ENCODE measurements around the gene TNFAIP8L3. TPM values are rescaled to one million over a fixed set of nuclear protein-coding genes. Genes with fewer than 3 reads are reported as not detected.
"Not testable (repeated sequence)": the region's sequence is repeated elsewhere in the genome, so short reads cannot be mapped to it uniquely, and the experiment has no call there.

Gene TNFAIP8L3
- total RNA-seq, 1 donor from 2014 or later, result not detected

DNA sequence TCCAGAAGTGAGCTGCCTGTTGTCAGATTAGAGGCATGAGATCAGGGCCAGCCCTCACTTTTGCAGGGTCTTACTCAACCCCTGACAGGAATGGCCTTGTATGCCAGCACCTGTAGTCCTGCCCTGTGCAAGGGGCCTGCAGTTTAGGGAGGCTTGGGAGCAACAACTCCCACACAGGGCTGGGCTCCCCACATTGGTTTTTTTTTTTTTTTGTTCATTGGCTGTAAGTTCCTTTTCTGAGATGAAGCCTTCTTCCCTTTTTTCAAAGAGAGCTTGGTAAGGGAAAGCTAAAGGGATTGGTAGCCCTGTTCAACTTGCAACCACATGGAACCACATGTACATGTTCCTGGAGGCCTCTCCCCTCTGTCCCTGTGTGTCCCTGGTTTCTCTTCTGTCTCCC, 46.4 kb downstream of the TNFAIP8L3 start:
- TF ChIP-seq, protein P1, sequence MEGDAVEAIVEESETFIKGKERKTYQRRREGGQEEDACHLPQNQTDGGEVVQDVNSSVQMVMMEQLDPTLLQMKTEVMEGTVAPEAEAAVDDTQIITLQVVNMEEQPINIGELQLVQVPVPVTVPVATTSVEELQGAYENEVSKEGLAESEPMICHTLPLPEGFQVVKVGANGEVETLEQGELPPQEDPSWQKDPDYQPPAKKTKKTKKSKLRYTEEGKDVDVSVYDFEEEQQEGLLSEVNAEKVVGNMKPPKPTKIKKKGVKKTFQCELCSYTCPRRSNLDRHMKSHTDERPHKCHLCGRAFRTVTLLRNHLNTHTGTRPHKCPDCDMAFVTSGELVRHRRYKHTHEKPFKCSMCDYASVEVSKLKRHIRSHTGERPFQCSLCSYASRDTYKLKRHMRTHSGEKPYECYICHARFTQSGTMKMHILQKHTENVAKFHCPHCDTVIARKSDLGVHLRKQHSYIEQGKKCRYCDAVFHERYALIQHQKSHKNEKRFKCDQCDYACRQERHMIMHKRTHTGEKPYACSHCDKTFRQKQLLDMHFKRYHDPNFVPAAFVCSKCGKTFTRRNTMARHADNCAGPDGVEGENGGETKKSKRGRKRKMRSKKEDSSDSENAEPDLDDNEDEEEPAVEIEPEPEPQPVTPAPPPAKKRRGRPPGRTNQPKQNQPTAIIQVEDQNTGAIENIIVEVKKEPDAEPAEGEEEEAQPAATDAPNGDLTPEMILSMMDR (conservative IDR thresholded peaks at IDR 0.05; ENCODE audit: low read depth, low read length), result no peak
- no peak overlapping the region for H3K4me3 ChIP-seq (ENCODE audit: low read depth, low read length)
- DNase-seq (ENCODE audit: low read depth), result no peak

DNA sequence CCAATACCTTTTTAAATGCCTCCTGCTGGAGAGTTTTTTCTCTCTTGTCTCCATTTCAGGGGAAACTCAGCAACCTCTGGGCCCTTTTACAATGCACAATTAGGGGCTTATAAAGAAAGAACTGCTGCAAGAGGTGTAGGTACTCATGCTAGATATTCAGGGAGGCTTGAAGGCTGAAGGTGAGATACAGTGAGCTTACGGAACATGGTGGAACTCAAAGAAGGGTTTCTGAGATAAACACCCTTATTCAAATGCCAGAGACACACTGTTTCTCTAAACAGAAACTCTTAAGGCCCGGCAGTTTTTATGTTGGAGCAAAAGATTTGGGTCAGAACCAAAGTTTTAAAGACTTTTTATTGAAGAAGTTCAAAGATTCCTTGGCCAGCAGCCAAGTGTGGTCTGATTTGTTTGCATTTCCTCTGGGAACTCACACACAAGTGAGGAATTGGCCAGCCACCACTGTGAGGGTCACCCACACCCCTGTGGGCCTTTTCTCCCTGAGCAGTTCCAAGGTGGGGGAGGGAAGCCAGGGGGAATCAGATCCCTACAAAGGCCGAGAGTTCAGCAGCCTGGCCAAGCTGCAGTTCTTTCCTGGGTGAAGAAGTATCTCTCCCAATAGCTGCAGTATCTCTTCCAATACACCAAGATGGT, 47.8 kb downstream of the TNFAIP8L3 start:
- DNase-seq (ENCODE audit: low read depth), result no peak
- TF ChIP-seq, protein P1 (conservative IDR thresholded peaks at IDR 0.05; ENCODE audit: low read depth, low read length), result no peak
- no peak overlapping the region for H3K4me3 ChIP-seq (ENCODE audit: low read depth, low read length)

- no peak for DNase-seq (ENCODE audit: low read depth)
- H3K4me3 ChIP-seq (ENCODE audit: low read depth, low read length), result no peak overlapping the region
- TF ChIP-seq, protein P1 (conservative IDR thresholded peaks at IDR 0.05; ENCODE audit: low read depth, low read length), result no peak
These were observed 48.7 kb downstream of the TNFAIP8L3 start for GRCh38 chr15:51046016-51046415.

- TF ChIP-seq, protein P1 (conservative IDR thresholded peaks at IDR 0.05; ENCODE audit: low read depth, low read length), result no peak
- no peak for DNase-seq (ENCODE audit: low read depth)
These were observed 50.5 kb downstream of the TNFAIP8L3 start for GRCh38 chr15:51044037-51044727.

GRCh38 chr15:51038974-51039319, 55.8 kb downstream of the TNFAIP8L3 start:
- TF ChIP-seq, protein P1 (conservative IDR thresholded peaks at IDR 0.05; ENCODE audit: low read depth, low read length), result no peak
- no peak for DNase-seq (ENCODE audit: low read depth)
- H3K4me3 ChIP-seq (ENCODE audit: low read depth, low read length), result no peak overlapping the region

More at GRCh38 chr15:51044037-51044727, 50.5 kb downstream of the TNFAIP8L3 start:
- H3K4me3 ChIP-seq (ENCODE audit: low read depth, low read length), result no peak overlapping the region

DNA sequence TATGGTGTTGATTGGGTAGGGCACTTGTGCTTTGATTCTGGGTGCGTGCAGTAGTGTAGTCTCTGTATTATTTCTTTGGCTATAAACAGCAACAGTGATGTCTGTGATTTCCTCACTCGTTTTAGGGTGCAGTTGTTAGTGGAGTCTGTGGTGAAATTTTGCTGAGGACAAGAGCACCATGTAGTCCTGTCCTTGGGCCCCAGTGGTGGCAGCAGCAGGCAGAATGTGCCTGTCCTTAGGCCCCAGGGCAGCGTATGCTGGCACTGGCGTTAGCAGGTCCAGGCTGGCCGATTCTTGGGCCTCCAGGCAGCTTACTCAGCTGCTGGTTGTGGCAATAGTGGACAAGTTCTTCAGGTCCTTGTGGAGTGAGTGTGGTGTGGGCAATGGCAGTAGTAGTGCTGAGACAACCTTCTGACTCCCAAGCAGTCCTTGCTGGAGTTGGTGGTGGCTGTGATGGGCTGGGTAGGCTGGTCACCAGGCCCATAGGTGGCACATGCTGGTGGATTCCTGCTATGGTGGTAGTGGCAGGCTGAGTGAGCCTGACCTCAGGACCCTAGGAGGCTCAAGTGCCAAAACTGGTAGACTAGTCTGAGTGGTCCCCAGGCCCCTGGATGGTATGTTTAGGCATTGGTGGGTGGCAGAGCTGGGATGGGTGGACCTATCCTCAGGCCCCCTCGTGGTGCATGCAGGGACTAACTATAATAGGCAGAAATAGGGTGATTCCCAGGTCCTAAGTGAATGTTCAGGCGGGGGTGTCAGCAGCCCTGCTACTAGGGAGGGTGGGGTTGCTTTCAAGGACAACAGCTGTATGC, 56.3 kb downstream of the TNFAIP8L3 start:
- no peak for DNase-seq (ENCODE audit: low read depth)
- no peak overlapping the region for H3K4me3 ChIP-seq (ENCODE audit: low read depth, low read length)
- TF ChIP-seq, protein P1 (conservative IDR thresholded peaks at IDR 0.05; ENCODE audit: low read depth, low read length), result no peak

DNA sequence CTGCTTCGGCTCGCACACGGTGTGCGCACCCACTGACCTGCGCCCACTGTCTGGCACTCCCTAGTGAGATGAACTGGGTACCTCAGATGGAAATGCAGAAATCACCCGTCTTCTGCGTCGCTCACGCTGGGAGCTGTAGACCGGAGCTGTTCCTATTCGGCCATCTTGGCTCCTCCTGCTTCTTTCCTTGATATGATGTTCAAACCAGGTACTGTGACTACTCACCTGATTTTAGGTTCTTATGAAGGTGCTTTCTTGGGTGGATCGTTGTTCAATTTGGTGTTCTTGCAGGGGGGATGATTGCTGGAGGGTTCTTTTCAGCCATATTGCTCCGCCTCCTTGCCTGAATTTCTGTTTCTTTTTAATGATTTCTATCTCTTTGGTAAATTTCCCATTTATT, 57.2 kb downstream of the TNFAIP8L3 start:
- not testable (repeated sequence) for H3K4me3 ChIP-seq (ENCODE audit: low read depth, low read length); DNase-seq (ENCODE audit: low read depth)
